Breast epithelium (tissue), 3 donors: ENCODE data around the gene GUCY1A2.

Experiments used
- POLR2AphosphoS5 ChIP-seq, 3 donors: sonication (generic); formaldehyde crosslinking; IDR thresholded peaks; one replicate each; pipeline ENCODE4 v1.6.1; 2017; ENCODE audit warnings: antibody characterized with exemption in 3 of 3
- TF ChIP-seq, protein P1 (sequence below), 3 donors: fragments of 450-650 bp; IDR thresholded peaks; one replicate each; pipeline ENCODE4 v1.5.1; 2016 to 2017; ENCODE audit warnings: antibody characterized with exemption in 3 of 3, mild to moderate bottlenecking in 3 of 3, moderate library complexity in 3 of 3

- TF ChIP-seq POLR2AphosphoS5 (IDR thresholded peaks at IDR 0.05) = no peak
- TF ChIP-seq, protein P1, sequence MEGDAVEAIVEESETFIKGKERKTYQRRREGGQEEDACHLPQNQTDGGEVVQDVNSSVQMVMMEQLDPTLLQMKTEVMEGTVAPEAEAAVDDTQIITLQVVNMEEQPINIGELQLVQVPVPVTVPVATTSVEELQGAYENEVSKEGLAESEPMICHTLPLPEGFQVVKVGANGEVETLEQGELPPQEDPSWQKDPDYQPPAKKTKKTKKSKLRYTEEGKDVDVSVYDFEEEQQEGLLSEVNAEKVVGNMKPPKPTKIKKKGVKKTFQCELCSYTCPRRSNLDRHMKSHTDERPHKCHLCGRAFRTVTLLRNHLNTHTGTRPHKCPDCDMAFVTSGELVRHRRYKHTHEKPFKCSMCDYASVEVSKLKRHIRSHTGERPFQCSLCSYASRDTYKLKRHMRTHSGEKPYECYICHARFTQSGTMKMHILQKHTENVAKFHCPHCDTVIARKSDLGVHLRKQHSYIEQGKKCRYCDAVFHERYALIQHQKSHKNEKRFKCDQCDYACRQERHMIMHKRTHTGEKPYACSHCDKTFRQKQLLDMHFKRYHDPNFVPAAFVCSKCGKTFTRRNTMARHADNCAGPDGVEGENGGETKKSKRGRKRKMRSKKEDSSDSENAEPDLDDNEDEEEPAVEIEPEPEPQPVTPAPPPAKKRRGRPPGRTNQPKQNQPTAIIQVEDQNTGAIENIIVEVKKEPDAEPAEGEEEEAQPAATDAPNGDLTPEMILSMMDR (IDR thresholded peaks at IDR 0.05) = no peak
These were observed 254.8 kb downstream of the GUCY1A2 start for GRCh38 chr11:106763501-106763900.
